Middle frontal gyrus (tissue), 1 donor: ENCODE measurements around the gene C17orf100.

Experiments
- DNase-seq: peaks from one replicate; pipeline ENCODE4 v3.0.0-alpha.2; 2015; ENCODE audit warnings: low spot score; ENCODE audit errors: extremely low spot score

C17orf100 gene

GRCh38 chr17:6651354-6651918, at the start of gene C17orf100, which contains the start of gene MED31:
TSS of gene C17orf100 (plus strand) at chr17:6651762. CDS start at chr17:6651914, 152 bp downstream.
TSS of gene MED31 (minus strand) at chr17:6651605. CDS start at chr17:6651528, 77 bp downstream.
- DNase-seq: peak; percentile 83

- DNase-seq: no peak
Measured at GRCh38 chr17:6602141-6602540, 49.4 kb upstream of the C17orf100 start.

GRCh38 chr17:6603744-6604325, 47.7 kb upstream of the C17orf100 start:
- no peak for DNase-seq

GRCh38 chr17:6605142-6605541, 46.4 kb upstream of the C17orf100 start:
- no peak for DNase-seq

GRCh38 chr17:6608321-6608720, 43.2 kb upstream of the C17orf100 start:
- DNase-seq: no peak

GRCh38 chr17:6610011-6610410, 41.6 kb upstream of the C17orf100 start:
- DNase-seq: no peak

GRCh38 chr17:6611231-6611630, 40.3 kb upstream of the C17orf100 start:
- no peak for DNase-seq

GRCh38 chr17:6623941-6624340, 27.6 kb upstream of the C17orf100 start:
- DNase-seq: no peak

GRCh38 chr17:6626616-6627015, 24.9 kb upstream of the C17orf100 start:
- DNase-seq: no peak

- DNase-seq: no peak
Measured at GRCh38 chr17:6627019-6627418, 24.5 kb upstream of the C17orf100 start.

GRCh38 chr17:6630390-6630789, 21.2 kb upstream of the C17orf100 start:
- no peak for DNase-seq

- DNase-seq: no peak
Measured at GRCh38 chr17:6632530-6632929, 19.0 kb upstream of the C17orf100 start.

GRCh38 chr17:6633263-6633662, 18.3 kb upstream of the C17orf100 start:
- DNase-seq: no peak

- no peak for DNase-seq
Measured at GRCh38 chr17:6636105-6636504, 15.5 kb upstream of the C17orf100 start.

GRCh38 chr17:6636616-6637457, 14.7 kb upstream of the C17orf100 start:
- no peak for DNase-seq

GRCh38 chr17:6637458-6637840, 14.1 kb upstream of the C17orf100 start:
- DNase-seq: no peak

- DNase-seq: no peak
Measured at GRCh38 chr17:6638046-6638908, 13.3 kb upstream of the C17orf100 start.

- DNase-seq: no peak
Measured at GRCh38 chr17:6639014-6639585, 12.5 kb upstream of the C17orf100 start.

- no peak for DNase-seq
Measured at GRCh38 chr17:6639586-6640535, 11.7 kb upstream of the C17orf100 start.
